Astrocyte of the hippocampus (primary cell): ENCODE results near the gene SEL1L3.

Source experiments
- DNase-seq: peaks from one replicate; pipeline ENCODE4 v3.0.0; 2011; ENCODE audit warnings: low read depth, low spot score

The SEL1L3 gene

GRCh38 chr4:25818371-25818871 lies 44.4 kb downstream of the SEL1L3 start:
- DNase-seq = no peak

- peak; percentile 39 for DNase-seq
Measured at GRCh38 chr4:25817059-25817681, 45.6 kb downstream of the SEL1L3 start.

GRCh38 chr4:25816591-25817058 lies 46.2 kb downstream of the SEL1L3 start:
- DNase-seq = no peak

- peak; percentile 24 for DNase-seq
Measured at GRCh38 chr4:25815586-25815985, 47.2 kb downstream of the SEL1L3 start.

GRCh38 chr4:25814301-25815136 lies 48.3 kb downstream of the SEL1L3 start:
- DNase-seq = peak; percentile 44

- peak; percentile 82 for DNase-seq
Measured at GRCh38 chr4:25813448-25814106, 49.2 kb downstream of the SEL1L3 start.

GRCh38 chr4:25811841-25812240 lies 50.9 kb downstream of the SEL1L3 start:
- no peak for DNase-seq

GRCh38 chr4:25811374-25811690 lies 51.5 kb downstream of the SEL1L3 start:
- peak; percentile 84 for DNase-seq

GRCh38 chr4:25810461-25811373 lies 52.1 kb downstream of the SEL1L3 start:
- DNase-seq = peak; percentile 81

- no peak for DNase-seq
Measured at GRCh38 chr4:25809996-25810395, 52.8 kb downstream of the SEL1L3 start.

- DNase-seq = no peak
Measured at GRCh38 chr4:25807102-25807728, 55.6 kb downstream of the SEL1L3 start.

- DNase-seq = no peak
Measured at GRCh38 chr4:25805255-25805860, 57.4 kb downstream of the SEL1L3 start.

- DNase-seq = no peak
Measured at GRCh38 chr4:25803720-25804225, 59.0 kb downstream of the SEL1L3 start.

GRCh38 chr4:25801594-25801993 lies 61.2 kb downstream of the SEL1L3 start:
- no peak for DNase-seq

- no peak for DNase-seq
Measured at GRCh38 chr4:25800245-25800644, 62.5 kb downstream of the SEL1L3 start.

- DNase-seq = no peak
Measured at GRCh38 chr4:25799522-25799921, 63.3 kb downstream of the SEL1L3 start.

GRCh38 chr4:25797136-25797535 lies 65.7 kb downstream of the SEL1L3 start:
- no peak for DNase-seq

GRCh38 chr4:25795566-25796454 lies 67.0 kb downstream of the SEL1L3 start:
- peak; percentile 88 for DNase-seq

GRCh38 chr4:25795091-25795490 lies 67.7 kb downstream of the SEL1L3 start:
- no peak for DNase-seq
